WTC11 (cell line): ENCODE results near the gene TTLL3. TPM values are rescaled to one million over a fixed set of nuclear protein-coding genes. Genes with fewer than 3 reads are reported as not detected.

Experiments used
- ATAC-seq: fragments of 200-7000 bp; cut with Tn5 transposase; 2 replicates; pipeline ENCODE4 v1.10.0; 2021; ENCODE audit warnings: mild to moderate bottlenecking, moderate library complexity
- CTCF ChIA-PET: fragments of 300-600 bp; sonication (Branson Sonifier 250); formaldehyde crosslinking; loops from one replicate; lab custom pipeline; 2021; ENCODE audit warnings: antibody characterized with exemption; lab: Charles Lee
- POLR2A ChIA-PET: fragments of 350-600 bp; sonication (Branson Sonifier 250); formaldehyde crosslinking; loops from one replicate; lab custom pipeline; 2021; ENCODE audit warnings: antibody characterized with exemption; lab: Charles Lee
- DNase-seq: peaks from one replicate; pipeline ENCODE4 v3.0.0; 2021; ENCODE audit warnings: low spot score
- H3K27ac Mint-ChIP-seq: 2 replicates; pipeline ENCODE4 v1.8.0; 2021; ENCODE audit warnings: mixed read lengths
- H3K27me3 Mint-ChIP-seq: 2 replicates; pipeline ENCODE4 v1.8.0; 2021; ENCODE audit warnings: low read depth, mild to moderate bottlenecking, moderate library complexity, mixed read lengths
- H3K36me3 Mint-ChIP-seq: 2 replicates; pipeline ENCODE4 v1.8.0; 2021; ENCODE audit warnings: mixed read lengths
- H3K4me1 Mint-ChIP-seq: 2 replicates; pipeline ENCODE4 v1.8.0; 2022; ENCODE audit warnings: mixed read lengths
- H3K4me3 Mint-ChIP-seq: 2 replicates; pipeline ENCODE4 v1.8.0; 2021; ENCODE audit warnings: mild to moderate bottlenecking, moderate library complexity, mixed read lengths
- H3K9me3 Mint-ChIP-seq: 2 replicates; pipeline ENCODE4 v1.8.0; 2021; ENCODE audit warnings: mixed read lengths
- ATF2 ChIP-seq: sonication (generic); formaldehyde crosslinking; IDR thresholded peaks from 2 replicates; pipeline ENCODE4 v1.8.1; 2022; ENCODE audit warnings: low read depth, missing genetic modification reagents, borderline replicate concordance
- ATF3 ChIP-seq: sonication (generic); formaldehyde crosslinking; conservative IDR thresholded peaks from 2 replicates; pipeline ENCODE4 v1.8.1; 2022; ENCODE audit warnings: mild to moderate bottlenecking, missing genetic modification reagents
- EMX1 ChIP-seq: fragments of 250-450 bp; sonication (Bioruptor Pico); IDR thresholded peaks from 2 replicates; pipeline ENCODE4 v1.8.0; 2021; ENCODE audit warnings: mild to moderate bottlenecking
- NFYB ChIP-seq: sonication (generic); formaldehyde crosslinking; conservative IDR thresholded peaks from 2 replicates; pipeline ENCODE4 v1.8.0; 2022; ENCODE audit warnings: low read depth, missing genetic modification reagents
- NR1H2 ChIP-seq: sonication (generic); formaldehyde crosslinking; IDR thresholded peaks from 2 replicates; pipeline ENCODE4 v1.9.0; 2021; ENCODE audit warnings: mild to moderate bottlenecking, moderate library complexity, missing genetic modification reagents
- ZNF138 ChIP-seq: sonication (generic); formaldehyde crosslinking; conservative IDR thresholded peaks from 2 replicates; pipeline ENCODE4 v1.8.1; 2022; ENCODE audit warnings: mild to moderate bottlenecking, moderate library complexity, missing genetic modification reagents
- total RNA-seq: library from RNA; stranded (reverse); gene quantifications from 3 replicates; pipeline ENCODE4 v1.2.3, GENCODE V29; 2021
- TF ChIP-seq, protein P1 (sequence below): fragments of 250-450 bp; sonication (Bioruptor Pico); IDR thresholded peaks from 2 replicates; pipeline ENCODE4 v1.9.0; 2021; ENCODE audit warnings: moderate library complexity, mild to moderate bottlenecking, inconsistent platforms, borderline replicate concordance
- TF ChIP-seq, protein P2 (sequence below): sonication (generic); formaldehyde crosslinking; IDR thresholded peaks from 2 replicates; pipeline ENCODE4 v1.8.0; 2022; ENCODE audit warnings: mild to moderate bottlenecking, missing genetic modification reagents
- TF ChIP-seq, protein P3 (sequence below): sonication (generic); formaldehyde crosslinking; IDR thresholded peaks from 2 replicates; pipeline ENCODE4 v1.8.0; 2023; ENCODE audit warnings: missing genetic modification reagents, mild to moderate bottlenecking, borderline replicate concordance
- TF ChIP-seq, protein P4 (sequence below): sonication (generic); formaldehyde crosslinking; IDR thresholded peaks from 2 replicates; pipeline ENCODE4 v1.8.0; 2023; ENCODE audit warnings: missing genetic modification reagents
- TF ChIP-seq, protein P5 (sequence below): fragments of 250-450 bp; sonication (Bioruptor Pico); conservative IDR thresholded peaks from 2 replicates; pipeline ENCODE4 v1.9.0; 2021; ENCODE audit warnings: mild to moderate bottlenecking
- TF ChIP-seq, protein P6 (sequence below): fragments of 250-450 bp; sonication (Bioruptor Pico); IDR thresholded peaks from 2 replicates; pipeline ENCODE4 v1.9.0; 2021; ENCODE audit warnings: mild to moderate bottlenecking, borderline replicate concordance

TTLL3 gene
- total RNA-seq, 1 experiment from 2014 or later = 14.7 TPM

DNA sequence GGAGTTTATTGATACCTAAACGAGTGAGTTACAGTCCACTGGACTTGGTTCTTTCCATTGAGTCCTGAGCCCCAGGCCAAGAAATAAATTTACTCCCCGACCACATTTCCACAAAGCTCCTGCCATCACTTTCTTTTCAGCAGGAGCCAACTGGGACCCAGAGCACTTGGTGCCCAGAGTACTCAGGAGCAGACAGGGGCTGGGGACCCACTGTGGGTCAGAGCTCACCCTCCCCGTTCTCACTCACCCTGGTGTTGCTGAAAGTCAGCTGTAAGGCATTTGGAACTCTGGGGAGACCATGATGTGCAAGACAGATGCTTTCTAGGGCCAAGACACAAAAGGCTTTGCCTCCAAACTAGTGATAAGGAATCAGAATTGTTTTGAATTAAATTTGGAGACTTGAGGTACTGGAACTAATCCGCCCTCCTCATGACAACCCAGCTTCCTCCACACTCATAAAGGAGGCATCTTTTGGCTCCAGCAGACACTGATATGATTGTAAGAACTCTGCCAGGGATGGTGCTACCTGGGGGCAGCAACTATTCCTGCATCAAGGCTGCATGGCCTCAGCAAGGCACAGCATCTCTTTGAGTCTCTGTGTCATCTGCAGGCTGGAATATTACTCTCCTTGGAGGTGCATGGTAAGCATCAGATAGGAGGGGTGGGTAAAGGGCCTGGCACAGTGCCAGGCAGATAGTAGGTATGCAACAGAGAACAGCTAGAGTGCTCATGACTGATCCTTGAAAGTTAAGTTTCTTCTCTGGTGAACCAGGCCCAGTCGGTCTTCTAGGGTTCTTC, 33.0 kb upstream of the TTLL3 start (continued):
- TF ChIP-seq, protein P1, sequence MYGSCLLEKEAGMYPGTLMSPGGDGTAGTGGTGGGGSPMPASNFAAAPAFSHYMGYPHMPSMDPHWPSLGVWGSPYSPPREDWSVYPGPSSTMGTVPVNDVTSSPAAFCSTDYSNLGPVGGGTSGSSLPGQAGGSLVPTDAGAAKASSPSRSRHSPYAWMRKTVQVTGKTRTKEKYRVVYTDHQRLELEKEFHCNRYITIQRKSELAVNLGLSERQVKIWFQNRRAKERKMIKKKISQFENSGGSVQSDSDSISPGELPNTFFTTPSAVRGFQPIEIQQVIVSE (CRISPR knock-in tag) = no peak
- TF ChIP-seq NR1H2 (no peak), ATF2 (CRISPR knock-in tag) (no peak)
- TF ChIP-seq, protein P2, sequence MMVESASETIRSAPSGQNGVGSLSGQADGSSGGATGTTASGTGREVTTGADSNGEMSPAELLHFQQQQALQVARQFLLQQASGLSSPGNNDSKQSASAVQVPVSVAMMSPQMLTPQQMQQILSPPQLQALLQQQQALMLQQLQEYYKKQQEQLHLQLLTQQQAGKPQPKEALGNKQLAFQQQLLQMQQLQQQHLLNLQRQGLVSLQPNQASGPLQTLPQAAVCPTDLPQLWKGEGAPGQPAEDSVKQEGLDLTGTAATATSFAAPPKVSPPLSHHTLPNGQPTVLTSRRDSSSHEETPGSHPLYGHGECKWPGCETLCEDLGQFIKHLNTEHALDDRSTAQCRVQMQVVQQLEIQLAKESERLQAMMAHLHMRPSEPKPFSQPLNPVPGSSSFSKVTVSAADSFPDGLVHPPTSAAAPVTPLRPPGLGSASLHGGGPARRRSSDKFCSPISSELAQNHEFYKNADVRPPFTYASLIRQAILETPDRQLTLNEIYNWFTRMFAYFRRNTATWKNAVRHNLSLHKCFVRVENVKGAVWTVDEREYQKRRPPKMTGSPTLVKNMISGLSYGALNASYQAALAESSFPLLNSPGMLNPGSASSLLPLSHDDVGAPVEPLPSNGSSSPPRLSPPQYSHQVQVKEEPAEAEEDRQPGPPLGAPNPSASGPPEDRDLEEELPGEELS = no peak
- TF ChIP-seq, protein P3, sequence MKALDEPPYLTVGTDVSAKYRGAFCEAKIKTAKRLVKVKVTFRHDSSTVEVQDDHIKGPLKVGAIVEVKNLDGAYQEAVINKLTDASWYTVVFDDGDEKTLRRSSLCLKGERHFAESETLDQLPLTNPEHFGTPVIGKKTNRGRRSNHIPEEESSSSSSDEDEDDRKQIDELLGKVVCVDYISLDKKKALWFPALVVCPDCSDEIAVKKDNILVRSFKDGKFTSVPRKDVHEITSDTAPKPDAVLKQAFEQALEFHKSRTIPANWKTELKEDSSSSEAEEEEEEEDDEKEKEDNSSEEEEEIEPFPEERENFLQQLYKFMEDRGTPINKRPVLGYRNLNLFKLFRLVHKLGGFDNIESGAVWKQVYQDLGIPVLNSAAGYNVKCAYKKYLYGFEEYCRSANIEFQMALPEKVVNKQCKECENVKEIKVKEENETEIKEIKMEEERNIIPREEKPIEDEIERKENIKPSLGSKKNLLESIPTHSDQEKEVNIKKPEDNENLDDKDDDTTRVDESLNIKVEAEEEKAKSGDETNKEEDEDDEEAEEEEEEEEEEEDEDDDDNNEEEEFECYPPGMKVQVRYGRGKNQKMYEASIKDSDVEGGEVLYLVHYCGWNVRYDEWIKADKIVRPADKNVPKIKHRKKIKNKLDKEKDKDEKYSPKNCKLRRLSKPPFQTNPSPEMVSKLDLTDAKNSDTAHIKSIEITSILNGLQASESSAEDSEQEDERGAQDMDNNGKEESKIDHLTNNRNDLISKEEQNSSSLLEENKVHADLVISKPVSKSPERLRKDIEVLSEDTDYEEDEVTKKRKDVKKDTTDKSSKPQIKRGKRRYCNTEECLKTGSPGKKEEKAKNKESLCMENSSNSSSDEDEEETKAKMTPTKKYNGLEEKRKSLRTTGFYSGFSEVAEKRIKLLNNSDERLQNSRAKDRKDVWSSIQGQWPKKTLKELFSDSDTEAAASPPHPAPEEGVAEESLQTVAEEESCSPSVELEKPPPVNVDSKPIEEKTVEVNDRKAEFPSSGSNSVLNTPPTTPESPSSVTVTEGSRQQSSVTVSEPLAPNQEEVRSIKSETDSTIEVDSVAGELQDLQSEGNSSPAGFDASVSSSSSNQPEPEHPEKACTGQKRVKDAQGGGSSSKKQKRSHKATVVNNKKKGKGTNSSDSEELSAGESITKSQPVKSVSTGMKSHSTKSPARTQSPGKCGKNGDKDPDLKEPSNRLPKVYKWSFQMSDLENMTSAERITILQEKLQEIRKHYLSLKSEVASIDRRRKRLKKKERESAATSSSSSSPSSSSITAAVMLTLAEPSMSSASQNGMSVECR = no peak

- ChIA-PET POLR2A (no interaction called here), CTCF (interaction anchor here (1.3 kb wide), 1 partner anchor 28 kb away, joined by 3 read pairs; the partner anchor contains the start of gene OGG1)
- DNase-seq = no peak
- H3K9me3 Mint-ChIP-seq = no peaks in the 10 kb centered on the region
- peaks cover 41% of the 10 kb centered on the region for H3K27me3 Mint-ChIP-seq
- H3K4me1 Mint-ChIP-seq = no peaks in the 10 kb centered on the region
- H3K27ac Mint-ChIP-seq = no peak overlapping the region
- H3K4me3 Mint-ChIP-seq = no peak overlapping the region
- no peak for ATAC-seq
- H3K36me3 Mint-ChIP-seq = peaks cover 18% of the 10 kb centered on the region
- TF ChIP-seq, protein P4, sequence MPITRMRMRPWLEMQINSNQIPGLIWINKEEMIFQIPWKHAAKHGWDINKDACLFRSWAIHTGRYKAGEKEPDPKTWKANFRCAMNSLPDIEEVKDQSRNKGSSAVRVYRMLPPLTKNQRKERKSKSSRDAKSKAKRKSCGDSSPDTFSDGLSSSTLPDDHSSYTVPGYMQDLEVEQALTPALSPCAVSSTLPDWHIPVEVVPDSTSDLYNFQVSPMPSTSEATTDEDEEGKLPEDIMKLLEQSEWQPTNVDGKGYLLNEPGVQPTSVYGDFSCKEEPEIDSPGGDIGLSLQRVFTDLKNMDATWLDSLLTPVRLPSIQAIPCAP (CRISPR knock-in tag) = no peak
- TF ChIP-seq, protein P5, sequence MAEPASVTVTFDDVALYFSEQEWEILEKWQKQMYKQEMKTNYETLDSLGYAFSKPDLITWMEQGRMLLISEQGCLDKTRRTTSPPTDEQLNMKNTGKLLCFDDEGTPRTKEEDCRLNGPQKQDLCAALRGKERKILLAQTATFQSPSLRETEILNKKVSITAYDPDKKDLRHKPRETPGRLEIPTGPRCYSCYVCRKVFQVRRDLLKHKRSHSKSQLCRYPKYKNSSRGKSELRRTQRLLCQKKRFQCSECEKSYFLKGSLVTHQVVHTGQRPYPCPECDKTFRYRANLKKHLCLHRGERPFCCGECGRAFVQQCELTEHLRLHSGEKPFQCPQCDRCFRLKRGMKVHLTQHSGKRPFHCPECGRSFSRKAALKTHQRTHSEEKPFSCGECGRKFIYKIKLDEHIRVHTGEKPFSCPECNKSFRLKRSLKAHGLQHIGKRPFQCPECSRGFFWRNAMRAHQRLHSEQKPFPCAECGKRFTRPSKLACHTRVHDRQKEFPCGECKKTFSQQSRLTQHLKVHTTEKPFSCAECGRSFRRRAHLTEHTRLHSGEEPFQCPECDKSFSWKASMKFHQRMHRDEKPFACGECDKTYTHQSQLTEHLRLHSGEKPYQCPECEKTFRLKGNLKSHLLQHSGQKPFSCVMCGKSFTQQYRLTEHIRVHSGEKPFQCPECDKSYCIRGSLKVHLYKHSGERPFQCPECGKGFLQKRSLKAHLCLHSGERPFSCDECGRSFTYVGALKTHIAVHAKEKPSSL = no peak
- TF ChIP-seq EMX1 (CRISPR knock-in tag) (no peak), ZNF138 (CRISPR knock-in tag) (no peak), ATF3 (CRISPR knock-in tag) (no peak), NFYB (CRISPR knock-in tag) (no peak)
- TF ChIP-seq, protein P3 = no peak
- TF ChIP-seq, protein P6, sequence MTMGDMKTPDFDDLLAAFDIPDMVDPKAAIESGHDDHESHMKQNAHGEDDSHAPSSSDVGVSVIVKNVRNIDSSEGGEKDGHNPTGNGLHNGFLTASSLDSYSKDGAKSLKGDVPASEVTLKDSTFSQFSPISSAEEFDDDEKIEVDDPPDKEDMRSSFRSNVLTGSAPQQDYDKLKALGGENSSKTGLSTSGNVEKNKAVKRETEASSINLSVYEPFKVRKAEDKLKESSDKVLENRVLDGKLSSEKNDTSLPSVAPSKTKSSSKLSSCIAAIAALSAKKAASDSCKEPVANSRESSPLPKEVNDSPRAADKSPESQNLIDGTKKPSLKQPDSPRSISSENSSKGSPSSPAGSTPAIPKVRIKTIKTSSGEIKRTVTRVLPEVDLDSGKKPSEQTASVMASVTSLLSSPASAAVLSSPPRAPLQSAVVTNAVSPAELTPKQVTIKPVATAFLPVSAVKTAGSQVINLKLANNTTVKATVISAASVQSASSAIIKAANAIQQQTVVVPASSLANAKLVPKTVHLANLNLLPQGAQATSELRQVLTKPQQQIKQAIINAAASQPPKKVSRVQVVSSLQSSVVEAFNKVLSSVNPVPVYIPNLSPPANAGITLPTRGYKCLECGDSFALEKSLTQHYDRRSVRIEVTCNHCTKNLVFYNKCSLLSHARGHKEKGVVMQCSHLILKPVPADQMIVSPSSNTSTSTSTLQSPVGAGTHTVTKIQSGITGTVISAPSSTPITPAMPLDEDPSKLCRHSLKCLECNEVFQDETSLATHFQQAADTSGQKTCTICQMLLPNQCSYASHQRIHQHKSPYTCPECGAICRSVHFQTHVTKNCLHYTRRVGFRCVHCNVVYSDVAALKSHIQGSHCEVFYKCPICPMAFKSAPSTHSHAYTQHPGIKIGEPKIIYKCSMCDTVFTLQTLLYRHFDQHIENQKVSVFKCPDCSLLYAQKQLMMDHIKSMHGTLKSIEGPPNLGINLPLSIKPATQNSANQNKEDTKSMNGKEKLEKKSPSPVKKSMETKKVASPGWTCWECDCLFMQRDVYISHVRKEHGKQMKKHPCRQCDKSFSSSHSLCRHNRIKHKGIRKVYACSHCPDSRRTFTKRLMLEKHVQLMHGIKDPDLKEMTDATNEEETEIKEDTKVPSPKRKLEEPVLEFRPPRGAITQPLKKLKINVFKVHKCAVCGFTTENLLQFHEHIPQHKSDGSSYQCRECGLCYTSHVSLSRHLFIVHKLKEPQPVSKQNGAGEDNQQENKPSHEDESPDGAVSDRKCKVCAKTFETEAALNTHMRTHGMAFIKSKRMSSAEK (CRISPR knock-in tag) = no peak
Measured at GRCh38 chr3:9777694-9778021, 32.4 kb upstream of the TTLL3 start.
